HepG2 (cell line): Measurements from ENCODE around the gene RHBDL1. TPM values are rescaled to one million over a fixed set of nuclear protein-coding genes. Genes with fewer than 3 reads are reported as not detected.

Source experiments
- FOSL1 ChIP-seq: sonication (generic); formaldehyde crosslinking; IDR thresholded peaks from 2 replicates; pipeline ENCODE4 v1.9.0; 2021; ENCODE audit warnings: missing genetic modification reagents, borderline replicate concordance
- FOXA1 ChIP-seq, 2 experiments: fragments of 450-650 bp in 1 of 2; sonication (generic) in 1 of 2; formaldehyde crosslinking in 1 of 2; IDR thresholded peaks; 2 replicates each; pipeline versions ENCODE4 v1.4.0 to v1.6.1; 2016 to 2020; ENCODE audit warnings: missing genetic modification reagents in 1 of 2
- ISX ChIP-seq: sonication (generic); formaldehyde crosslinking; conservative IDR thresholded peaks from 2 replicates; pipeline ENCODE4 v1.5.0; 2020; ENCODE audit warnings: missing genetic modification reagents
- JUN ChIP-seq: sonication (generic); formaldehyde crosslinking; IDR thresholded peaks from 2 replicates; pipeline ENCODE4 v1.4.0; 2020; ENCODE audit warnings: mild to moderate bottlenecking, missing genetic modification reagents
- PCBP2 ChIP-seq: fragments of 200-400 bp; formaldehyde crosslinking; optimal IDR thresholded peaks from 2 replicates; pipeline ENCODE3; 2018; ENCODE audit warnings: low read length, low read depth; ENCODE audit not compliant: poor library complexity, severe bottlenecking
- PITX1 ChIP-seq: sonication (generic); formaldehyde crosslinking; IDR thresholded peaks from 2 replicates; pipeline ENCODE4 v1.5.1; 2020; ENCODE audit warnings: mild to moderate bottlenecking, missing genetic modification reagents
- SKI ChIP-seq: fragments of 450-650 bp; IDR thresholded peaks from one replicate; pipeline ENCODE4 v1.6.1; 2018; ENCODE audit warnings: mild to moderate bottlenecking; ENCODE audit not compliant: partially characterized antibody
- SP140L ChIP-seq: sonication (generic); formaldehyde crosslinking; IDR thresholded peaks from 2 replicates; pipeline ENCODE4 v1.4.0; 2020; ENCODE audit warnings: missing genetic modification reagents, borderline replicate concordance
- TEAD2 ChIP-seq: sonication (generic); formaldehyde crosslinking; IDR thresholded peaks from 2 replicates; pipeline ENCODE4 v1.9.0; 2021; ENCODE audit warnings: missing genetic modification reagents
- ZC3H13 ChIP-seq: sonication (generic); formaldehyde crosslinking; IDR thresholded peaks from 2 replicates; pipeline ENCODE4 v1.8.1; 2023; ENCODE audit warnings: mild to moderate bottlenecking, missing genetic modification reagents, moderate library complexity
- ZNF331 ChIP-seq: sonication (generic); formaldehyde crosslinking; IDR thresholded peaks from 2 replicates; pipeline ENCODE4 v1.4.0; 2020; ENCODE audit warnings: missing genetic modification reagents
- ZNF629 ChIP-seq: sonication (generic); formaldehyde crosslinking; conservative IDR thresholded peaks from 2 replicates; pipeline ENCODE4 v1.5.0; 2020; ENCODE audit warnings: missing genetic modification reagents
- ZNF773 ChIP-seq: sonication (generic); formaldehyde crosslinking; IDR thresholded peaks from 2 replicates; pipeline ENCODE4 v1.4.0; 2020; ENCODE audit warnings: missing genetic modification reagents, borderline replicate concordance
- ZSCAN5A ChIP-seq: sonication (generic); formaldehyde crosslinking; IDR thresholded peaks from 2 replicates; pipeline ENCODE4 v1.8.0; 2022; ENCODE audit warnings: mild to moderate bottlenecking, missing genetic modification reagents, borderline replicate concordance
- polyA plus RNA-seq, 8 experiments: library from polyadenylated mRNA; depleted of rRNA in 3 of 8; stranded (reverse) in 7 of 8; unstranded in 1 of 8; fragments of >200 nt; fragmentation: Illumina TruSeq in 4 of 8; extraction: Trizol in 4 of 8; gene quantifications; 2 replicates each; pipeline versions ENCODE4 v1.2.1 to v1.2.3, GENCODE V29; 2011 to 2016; ENCODE audit warnings: low read depth in 4 of 8, missing spikeins in 1 of 8, mixed read lengths in 1 of 8; ENCODE audit not compliant: insufficient read depth in 1 of 8
- total RNA-seq, 5 experiments: library from RNA; depleted of rRNA; stranded (reverse); fragments of >200 nt; fragmentation: Illumina TruSeq; extraction: Trizol; gene quantifications; 2 replicates each; pipeline ENCODE4 v1.2.3, GENCODE V29; 2016; ENCODE audit warnings: low read depth in 1 of 5
- TF ChIP-seq, protein P1 (sequence below): sonication (generic); formaldehyde crosslinking; IDR thresholded peaks from 2 replicates; pipeline ENCODE4 v1.4.0; 2020; ENCODE audit warnings: missing genetic modification reagents
- TF ChIP-seq, protein P2 (sequence below): sonication (generic); formaldehyde crosslinking; IDR thresholded peaks from 2 replicates; pipeline ENCODE4 v1.4.0; 2020; ENCODE audit warnings: missing genetic modification reagents
- TF ChIP-seq, protein P3 (sequence below): sonication (generic); formaldehyde crosslinking; IDR thresholded peaks from 2 replicates; pipeline ENCODE4 v1.5.0; 2020; ENCODE audit warnings: missing genetic modification reagents, mild to moderate bottlenecking, borderline replicate concordance
- TF ChIP-seq, protein P4 (sequence below): IDR thresholded peaks from 2 replicates; pipeline ENCODE4 v1.6.1; 2016; ENCODE audit warnings: low read depth, missing genetic modification reagents, missing compliant biosample characterization

RHBDL1 gene
- total and polyA plus RNA-seq, 2 of the 13 experiments (the other 11 are each of a cell fraction or from before 2014, with no cell fraction given): 1.8 to 3.8 TPM

DNA sequence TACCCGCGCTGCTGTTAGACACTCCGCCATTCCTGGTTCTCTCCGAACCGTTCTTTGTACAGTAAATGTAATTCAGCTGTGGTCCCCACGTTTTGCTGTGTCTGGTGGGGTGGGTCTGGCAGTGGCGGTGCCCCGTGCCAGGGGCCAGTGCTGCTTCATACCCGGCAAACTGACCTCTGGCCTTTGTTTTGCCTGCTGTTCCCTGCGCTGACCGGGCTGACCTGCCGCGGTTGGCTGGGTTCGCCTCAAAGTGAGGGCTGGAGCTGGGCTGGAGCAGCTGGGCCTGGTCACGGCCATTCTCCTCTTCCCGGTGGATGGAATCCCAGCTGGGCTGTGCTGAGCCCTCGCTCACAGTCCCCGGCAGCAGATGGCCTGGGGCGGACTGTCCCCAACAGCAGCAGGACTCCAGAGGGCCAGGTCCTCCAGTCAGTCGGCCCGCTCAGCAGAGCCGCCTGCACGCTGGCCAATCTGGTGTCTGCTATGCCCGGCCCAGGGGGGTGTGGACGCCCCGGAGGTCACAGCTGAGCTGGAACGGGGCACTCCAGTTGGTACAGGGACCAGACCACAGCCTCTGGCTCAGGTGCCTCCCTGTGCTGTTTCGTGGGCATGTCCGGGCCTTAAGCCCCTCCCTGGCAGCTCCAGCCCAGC, 46.2 kb upstream of the RHBDL1 start (continued):
- TF ChIP-seq, protein P1, sequence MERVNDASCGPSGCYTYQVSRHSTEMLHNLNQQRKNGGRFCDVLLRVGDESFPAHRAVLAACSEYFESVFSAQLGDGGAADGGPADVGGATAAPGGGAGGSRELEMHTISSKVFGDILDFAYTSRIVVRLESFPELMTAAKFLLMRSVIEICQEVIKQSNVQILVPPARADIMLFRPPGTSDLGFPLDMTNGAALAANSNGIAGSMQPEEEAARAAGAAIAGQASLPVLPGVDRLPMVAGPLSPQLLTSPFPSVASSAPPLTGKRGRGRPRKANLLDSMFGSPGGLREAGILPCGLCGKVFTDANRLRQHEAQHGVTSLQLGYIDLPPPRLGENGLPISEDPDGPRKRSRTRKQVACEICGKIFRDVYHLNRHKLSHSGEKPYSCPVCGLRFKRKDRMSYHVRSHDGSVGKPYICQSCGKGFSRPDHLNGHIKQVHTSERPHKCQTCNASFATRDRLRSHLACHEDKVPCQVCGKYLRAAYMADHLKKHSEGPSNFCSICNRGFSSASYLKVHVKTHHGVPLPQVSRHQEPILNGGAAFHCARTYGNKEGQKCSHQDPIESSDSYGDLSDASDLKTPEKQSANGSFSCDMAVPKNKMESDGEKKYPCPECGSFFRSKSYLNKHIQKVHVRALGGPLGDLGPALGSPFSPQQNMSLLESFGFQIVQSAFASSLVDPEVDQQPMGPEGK (CRISPR knock-in tag): 0 out of 2 replicates have a peak, but pooled peaks have one; percentile 8
- TF ChIP-seq PITX1 (CRISPR knock-in tag) (peak; percentile 42; the same call in 1 of the 2 replicates), ZNF773 (CRISPR knock-in tag) (no peak), ZNF331 (CRISPR knock-in tag) (peak; percentile 30; the same call in 1 of the 2 replicates), SP140L (CRISPR knock-in tag) (no peak), ISX (CRISPR knock-in tag) (no peak), ZC3H13 (0 out of 2 replicates have a peak, but pooled peaks have one; percentile 13), FOSL1 (CRISPR knock-in tag) (no peak), ZSCAN5A (CRISPR knock-in tag) (no peak), FOXA1 (IDR thresholded peaks at IDR 0.05) (no peak), FOXA1 (CRISPR knock-in tag; IDR thresholded peaks at IDR 0.05) (no peak), PCBP2 (no peak), TEAD2 (CRISPR knock-in tag) (no peak), ZNF629 (peak; percentile 64; the same call in 1 of the 2 replicates), JUN (CRISPR knock-in tag) (no peak), SKI (no peak)
- TF ChIP-seq, protein P2, sequence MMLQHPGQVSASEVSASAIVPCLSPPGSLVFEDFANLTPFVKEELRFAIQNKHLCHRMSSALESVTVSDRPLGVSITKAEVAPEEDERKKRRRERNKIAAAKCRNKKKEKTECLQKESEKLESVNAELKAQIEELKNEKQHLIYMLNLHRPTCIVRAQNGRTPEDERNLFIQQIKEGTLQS (CRISPR knock-in tag): no peak
- TF ChIP-seq, protein P3, sequence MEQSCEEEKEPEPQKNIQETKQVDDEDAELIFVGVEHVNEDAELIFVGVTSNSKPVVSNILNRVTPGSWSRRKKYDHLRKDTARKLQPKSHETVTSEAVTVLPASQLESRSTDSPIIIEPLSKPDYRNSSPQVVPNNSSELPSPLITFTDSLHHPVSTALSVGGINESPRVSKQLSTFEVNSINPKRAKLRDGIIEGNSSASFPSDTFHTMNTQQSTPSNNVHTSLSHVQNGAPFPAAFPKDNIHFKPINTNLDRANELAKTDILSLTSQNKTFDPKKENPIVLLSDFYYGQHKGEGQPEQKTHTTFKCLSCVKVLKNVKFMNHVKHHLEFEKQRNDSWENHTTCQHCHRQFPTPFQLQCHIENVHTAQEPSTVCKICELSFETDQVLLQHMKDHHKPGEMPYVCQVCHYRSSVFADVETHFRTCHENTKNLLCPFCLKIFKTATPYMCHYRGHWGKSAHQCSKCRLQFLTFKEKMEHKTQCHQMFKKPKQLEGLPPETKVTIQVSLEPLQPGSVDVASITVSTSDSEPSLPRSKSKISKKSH: no peak
- TF ChIP-seq, protein P4, sequence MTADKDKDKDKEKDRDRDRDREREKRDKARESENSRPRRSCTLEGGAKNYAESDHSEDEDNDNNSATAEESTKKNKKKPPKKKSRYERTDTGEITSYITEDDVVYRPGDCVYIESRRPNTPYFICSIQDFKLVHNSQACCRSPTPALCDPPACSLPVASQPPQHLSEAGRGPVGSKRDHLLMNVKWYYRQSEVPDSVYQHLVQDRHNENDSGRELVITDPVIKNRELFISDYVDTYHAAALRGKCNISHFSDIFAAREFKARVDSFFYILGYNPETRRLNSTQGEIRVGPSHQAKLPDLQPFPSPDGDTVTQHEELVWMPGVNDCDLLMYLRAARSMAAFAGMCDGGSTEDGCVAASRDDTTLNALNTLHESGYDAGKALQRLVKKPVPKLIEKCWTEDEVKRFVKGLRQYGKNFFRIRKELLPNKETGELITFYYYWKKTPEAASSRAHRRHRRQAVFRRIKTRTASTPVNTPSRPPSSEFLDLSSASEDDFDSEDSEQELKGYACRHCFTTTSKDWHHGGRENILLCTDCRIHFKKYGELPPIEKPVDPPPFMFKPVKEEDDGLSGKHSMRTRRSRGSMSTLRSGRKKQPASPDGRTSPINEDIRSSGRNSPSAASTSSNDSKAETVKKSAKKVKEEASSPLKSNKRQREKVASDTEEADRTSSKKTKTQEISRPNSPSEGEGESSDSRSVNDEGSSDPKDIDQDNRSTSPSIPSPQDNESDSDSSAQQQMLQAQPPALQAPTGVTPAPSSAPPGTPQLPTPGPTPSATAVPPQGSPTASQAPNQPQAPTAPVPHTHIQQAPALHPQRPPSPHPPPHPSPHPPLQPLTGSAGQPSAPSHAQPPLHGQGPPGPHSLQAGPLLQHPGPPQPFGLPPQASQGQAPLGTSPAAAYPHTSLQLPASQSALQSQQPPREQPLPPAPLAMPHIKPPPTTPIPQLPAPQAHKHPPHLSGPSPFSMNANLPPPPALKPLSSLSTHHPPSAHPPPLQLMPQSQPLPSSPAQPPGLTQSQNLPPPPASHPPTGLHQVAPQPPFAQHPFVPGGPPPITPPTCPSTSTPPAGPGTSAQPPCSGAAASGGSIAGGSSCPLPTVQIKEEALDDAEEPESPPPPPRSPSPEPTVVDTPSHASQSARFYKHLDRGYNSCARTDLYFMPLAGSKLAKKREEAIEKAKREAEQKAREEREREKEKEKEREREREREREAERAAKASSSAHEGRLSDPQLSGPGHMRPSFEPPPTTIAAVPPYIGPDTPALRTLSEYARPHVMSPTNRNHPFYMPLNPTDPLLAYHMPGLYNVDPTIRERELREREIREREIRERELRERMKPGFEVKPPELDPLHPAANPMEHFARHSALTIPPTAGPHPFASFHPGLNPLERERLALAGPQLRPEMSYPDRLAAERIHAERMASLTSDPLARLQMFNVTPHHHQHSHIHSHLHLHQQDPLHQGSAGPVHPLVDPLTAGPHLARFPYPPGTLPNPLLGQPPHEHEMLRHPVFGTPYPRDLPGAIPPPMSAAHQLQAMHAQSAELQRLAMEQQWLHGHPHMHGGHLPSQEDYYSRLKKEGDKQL (CRISPR knock-in tag): no peak
